COLO829 (cell line): Measurements from ENCODE around the gene UNC13D.

Experiments
- DNase-seq: peaks from one replicate; pipeline ENCODE4 v3.0.0; 2012; ENCODE audit warnings: low spot score

Gene UNC13D

DNA sequence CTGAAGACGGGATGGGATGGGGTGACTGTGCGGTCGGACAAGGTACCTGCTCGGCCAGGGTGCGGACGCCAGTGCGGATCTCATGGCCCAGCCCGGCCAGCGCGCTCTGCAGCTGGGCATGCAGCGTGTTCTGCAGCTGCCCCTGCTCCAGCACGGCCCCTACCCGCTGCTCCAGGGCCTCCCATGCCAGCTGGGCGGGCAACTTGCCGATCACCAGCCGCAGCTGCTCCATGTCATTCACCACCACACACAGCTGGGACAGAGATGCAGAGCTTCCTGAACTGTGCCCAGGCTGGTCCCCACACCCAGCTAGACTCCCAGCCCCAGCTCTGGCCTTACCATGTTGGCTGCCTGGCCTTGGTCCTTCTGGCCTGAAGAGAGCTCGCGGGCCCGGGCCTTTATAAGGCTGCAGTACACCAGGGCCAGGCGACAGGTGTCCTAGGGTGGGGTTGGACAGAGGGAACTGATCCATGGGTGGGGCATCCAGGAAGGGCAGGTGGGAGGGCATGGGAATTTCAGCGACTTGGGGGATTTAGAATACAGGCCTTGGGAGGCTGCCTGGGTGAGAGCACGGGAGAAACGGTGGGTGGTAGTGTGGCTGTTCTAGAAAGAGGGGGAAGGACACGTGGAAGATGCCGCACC, 9.8 kb downstream of the UNC13D start:
- DNase-seq = no peak

DNA sequence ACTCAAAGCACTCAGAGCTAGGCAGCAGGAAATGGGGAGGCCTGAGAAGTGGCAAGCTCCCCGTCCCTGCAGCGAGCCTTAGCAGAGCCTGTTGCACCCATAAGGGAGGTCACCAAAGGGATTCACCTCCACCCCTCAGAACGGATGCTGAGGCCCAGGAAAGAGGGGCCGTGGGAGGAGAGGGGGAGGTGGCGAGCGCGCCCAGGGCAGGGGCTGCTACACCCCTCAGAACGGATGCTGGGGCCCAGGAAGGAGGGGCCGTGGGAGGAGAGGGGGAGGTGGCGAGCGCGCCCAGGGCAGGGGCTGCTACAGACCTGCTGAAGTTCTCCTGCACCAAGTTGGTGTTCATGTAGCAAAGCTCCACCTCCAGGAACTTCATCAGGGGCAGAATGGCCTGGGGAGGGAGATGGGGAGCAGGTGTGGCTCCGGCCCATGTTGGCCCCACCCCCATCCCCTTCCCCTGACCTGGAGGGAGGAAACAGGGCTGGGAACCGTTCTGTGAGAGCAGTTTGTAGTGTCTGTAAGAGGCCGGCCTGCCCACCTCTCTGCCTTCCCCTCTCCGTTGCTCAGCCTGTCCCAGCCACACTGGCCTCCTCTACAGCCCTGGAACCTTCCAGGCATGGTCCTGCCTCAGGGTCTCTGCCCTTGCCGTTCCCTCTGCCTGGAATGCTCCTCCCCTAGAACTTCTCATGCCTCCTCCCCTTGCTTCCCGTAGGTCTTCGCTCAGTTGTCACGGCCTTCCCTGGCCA, 11.4 kb downstream of the UNC13D start:
- DNase-seq = no peak

DNA sequence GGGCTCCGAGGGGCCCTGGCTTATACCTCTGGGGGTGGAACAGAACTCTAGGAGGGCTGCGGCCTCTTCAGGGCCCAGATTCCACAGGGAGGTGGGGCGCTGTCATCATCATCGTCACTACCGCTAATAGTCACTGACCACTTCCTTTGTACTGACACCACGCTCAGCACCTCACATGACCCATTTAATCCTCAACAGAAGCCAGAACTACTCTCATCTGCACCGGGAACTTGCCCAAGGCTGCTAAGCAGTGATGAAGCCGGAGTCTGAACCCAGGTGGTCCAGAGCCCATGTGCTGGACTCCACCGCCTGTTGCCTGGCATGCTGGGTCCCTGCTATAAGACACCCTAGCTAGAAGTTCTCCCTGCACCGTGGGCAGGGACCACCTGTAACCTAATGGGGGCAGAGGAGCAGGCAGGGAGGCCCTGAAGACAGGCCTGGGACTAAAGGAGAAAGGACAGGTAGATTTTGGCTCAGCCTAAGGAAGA, 12.0 kb downstream of the UNC13D start:
- no peak for DNase-seq

DNA sequence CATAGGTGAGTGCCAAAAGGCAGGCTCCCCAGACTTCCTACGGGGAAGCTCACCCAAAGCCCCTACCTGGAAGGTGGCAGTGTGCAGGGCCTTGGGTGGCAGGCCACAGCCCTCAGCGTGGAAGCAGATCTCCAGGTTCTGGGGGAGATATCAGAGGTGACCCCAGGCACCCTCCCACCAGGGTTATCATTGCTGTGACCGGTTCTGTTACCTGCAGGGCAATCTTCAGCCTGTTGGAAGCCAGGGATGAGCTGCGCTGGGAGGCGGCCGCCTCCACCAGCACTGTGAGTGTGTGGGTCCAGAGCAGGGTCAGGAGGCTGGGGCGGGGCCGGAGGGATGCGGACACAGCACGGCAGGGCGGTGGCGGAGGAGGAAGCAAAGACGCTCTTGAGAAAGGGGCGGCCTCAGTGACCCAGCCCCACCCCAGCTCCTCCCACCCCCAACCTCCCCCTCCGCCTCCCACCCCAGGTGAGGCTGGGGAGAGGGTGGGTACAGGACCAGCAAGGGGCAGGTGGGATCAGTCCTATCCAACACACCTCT, 13.1 kb downstream of the UNC13D start:
- no peak for DNase-seq

DNA sequence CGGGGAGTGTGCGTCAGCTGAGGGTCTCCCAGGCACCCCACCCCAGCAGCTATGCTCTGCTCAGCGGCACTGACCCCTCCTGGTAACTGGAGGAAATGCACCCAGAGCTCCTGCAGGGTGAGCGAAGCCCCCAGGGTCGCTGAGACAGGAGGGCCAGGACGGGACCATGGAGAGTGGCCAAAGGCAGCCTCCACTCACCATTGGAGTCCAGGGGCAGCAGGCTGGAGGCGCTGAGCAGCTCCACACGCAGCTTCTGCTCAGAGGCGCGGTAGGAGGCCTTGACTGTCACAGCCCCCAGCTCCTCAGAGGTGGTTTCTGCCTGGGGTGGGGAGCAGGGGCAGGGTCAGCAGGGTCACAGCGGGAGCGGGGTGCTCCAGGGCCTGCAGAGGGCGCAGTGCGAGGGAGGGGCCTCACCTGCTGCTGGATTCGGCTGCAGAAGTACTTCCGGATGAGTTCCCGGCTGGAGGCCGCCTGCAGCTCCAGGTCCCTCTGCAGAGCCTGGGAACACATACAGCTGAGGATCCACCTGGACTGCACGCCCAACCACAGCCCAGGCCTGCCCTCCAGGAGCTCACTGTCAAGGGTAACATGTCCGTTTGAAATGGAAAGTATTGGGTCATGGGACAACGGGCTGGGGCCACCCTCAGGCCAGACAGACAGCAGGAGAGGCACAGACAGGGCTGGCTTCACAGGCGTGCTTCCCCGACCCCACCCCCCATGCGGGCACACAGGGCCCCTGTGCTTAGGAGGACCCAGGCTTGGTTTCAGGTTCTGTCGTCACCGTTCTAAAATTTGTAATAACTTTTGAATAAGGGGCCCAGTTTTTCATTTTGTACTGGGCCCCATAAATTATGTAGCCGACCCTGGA, 13.8 kb downstream of the UNC13D start:
- DNase-seq = no peak

DNA sequence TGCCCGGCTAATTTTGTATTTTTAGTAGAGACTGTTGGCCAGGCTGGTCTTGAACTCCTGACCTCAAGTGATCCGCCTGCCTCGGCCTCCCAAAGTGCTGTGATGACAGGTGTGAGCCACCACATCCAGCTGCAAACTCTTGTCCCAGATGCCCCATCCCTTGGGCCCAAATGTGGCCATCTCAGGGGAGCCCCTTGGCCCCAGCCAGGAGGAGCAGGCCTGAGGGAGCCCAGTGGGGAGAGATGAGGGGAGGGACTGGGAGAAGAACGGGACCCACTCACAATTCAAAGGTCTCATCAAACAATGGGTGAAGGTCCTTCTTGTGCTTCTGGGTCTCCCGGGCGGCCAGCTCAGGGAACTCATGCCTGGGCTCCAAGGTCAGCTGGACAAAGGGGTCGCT, 14.5 kb downstream of the UNC13D start:
- DNase-seq = no peak

DNA sequence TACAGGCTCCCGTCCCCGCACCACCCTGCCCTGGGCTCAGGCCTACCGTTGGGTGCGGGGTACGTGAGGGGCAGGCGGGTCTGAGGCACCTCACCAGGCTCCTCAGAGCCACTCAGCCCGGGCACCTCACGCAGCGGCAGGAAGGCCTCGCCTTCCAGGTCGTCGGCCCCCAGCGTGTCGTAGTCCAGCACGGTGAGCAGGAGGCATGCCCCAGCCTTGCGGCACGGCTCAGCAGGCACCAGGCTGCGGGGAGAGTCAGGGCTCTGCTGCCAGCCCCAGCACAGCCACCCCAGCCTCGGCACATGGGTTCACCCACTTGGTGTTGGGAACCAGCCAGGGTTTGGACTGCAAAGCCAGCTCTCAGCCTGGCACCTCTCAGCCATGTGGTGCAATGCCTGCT, 15.5 kb downstream of the UNC13D start:
- no peak for DNase-seq

DNA sequence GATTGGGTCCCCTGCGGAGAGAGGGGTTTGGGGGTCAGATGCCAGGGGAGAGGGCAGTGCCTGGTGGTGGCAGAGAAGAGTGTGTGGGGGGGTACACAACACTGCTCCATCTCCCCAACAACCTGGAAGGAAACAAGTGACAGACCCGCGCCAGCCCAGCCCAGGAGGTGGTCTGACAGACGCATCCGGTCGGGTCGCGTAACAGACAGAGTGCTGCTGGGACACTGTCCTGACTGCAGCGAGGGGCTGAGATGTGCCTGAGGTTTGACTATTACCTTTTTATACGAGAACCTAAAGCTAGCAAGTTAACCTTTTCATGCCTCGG, 16.2 kb downstream of the UNC13D start:
- DNase-seq = no peak

DNA sequence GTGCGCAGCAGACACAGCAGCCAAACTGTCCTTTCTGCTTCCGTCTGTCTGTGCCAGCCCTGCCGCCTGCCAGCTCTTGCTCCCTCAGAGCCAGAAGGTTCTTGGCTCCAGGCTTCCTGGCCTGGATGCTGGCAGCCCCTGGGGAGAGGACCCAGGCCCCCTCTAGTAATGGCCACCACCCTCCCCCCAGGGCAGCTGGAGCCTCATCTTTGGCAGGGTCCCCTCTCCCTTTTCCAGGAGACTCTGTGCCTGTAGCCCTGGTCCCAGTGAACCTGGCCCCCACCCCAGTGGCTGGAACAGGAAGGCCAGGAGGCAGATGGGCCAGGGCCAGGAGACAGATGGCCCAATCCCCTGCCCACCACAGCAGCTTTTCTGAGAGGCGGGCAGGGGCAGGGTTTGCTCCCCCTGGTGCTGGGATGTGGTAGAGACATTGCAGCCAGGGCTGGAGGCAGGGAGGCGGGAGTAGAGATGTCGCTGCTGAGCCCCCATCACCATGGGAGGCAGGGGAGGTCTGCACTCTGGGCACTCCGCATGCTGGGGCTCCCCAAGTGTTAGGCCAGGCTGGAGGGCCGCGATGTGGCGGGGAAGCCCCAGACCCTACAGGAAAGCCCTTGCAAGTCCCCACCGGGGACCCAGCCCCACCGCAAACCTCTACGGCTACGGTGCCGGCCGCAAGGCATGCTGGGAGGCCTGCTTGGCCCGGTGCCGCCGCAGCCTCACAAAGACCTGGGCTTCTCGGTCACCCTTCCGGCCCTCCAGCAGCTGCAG, 16.7 kb downstream of the UNC13D start:
- DNase-seq = no peak

DNA sequence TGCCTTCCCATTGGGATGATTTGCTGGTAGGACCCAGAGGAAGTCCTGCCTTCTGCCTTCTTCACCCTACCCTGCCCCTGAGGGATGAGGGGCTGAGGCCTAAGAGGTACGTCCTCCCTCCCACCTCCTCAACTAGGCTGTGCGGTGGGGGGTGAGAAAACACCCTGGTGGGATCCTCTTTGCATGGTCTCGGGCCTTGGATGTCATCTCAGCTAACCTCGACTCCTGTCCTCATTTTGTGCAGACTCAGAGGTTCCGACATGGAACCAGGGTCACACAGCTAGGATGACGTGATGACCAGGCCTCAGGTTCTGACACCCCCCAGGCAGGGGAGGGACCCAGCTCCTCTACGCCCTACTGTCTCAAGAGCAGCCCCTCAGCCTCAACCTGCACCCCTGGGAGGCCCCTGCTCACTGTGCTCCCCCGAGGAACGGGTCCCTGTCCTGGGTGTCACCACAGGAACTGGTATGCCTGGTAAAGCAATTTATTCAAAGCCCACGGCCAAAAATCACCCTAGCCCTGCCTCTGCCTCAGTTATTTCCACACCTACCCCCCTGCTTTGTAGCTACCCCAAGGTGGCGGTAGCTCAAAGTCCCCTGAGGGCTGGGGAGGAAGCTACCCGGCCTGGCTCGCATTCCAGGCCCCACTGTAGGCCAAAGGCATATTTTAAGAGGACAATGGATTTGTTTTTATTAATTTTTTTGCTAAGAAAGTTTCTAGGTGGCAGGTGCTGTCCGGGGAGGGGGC, 17.5 kb downstream of the UNC13D start:
- DNase-seq = no peak

DNA sequence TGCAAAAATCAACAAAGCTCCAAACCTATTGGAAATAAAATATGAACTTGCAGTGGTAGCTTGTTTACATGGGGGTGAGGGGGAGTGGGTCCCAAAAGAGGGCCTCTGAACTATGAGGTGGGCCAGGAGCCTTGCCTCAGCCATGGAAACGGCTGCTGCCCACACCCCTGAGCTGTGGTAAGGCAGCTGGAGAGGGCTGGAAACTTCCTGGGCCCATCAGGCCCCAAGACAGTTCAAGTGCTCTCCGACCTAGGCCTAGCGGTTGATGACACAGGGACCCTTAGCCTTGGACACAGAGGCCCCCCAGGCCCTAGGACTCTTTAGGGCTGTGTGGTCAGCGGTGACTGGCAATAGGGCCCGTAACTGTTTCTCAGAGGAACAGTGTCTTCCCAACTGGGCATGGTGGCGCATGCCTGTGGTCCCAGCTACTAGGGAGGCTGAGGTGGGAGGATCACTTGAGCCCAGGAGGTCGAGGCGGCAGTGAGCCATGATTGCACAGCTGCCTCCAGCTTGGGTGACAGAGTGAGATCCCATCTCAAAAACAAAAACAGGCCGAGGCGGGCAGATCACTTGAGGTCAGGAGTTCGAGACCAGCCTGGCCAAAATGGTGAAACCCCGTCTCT, 18.3 kb downstream of the UNC13D start:
- no peak for DNase-seq

DNA sequence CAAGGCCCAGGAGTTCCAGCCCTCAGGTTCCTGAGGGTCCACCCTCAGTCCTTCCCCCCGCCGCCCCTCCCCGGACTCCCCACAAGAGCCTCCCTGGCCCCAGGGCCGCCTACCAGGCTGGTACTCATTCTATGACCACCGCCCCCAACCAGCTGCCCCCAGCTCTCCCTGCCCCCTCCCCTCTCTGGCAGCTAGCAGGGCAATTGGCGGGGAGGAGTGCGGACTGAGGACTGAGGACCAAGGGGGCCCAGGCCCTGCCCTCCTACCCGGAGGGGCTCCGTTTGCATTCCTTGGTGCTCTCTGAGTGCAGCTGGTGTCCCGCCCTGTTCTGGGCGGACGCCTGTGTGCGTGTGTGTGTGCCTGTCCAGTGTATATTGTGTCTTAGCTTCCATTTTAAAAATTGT, 19.1 kb downstream of the UNC13D start:
- no peak for DNase-seq

DNA sequence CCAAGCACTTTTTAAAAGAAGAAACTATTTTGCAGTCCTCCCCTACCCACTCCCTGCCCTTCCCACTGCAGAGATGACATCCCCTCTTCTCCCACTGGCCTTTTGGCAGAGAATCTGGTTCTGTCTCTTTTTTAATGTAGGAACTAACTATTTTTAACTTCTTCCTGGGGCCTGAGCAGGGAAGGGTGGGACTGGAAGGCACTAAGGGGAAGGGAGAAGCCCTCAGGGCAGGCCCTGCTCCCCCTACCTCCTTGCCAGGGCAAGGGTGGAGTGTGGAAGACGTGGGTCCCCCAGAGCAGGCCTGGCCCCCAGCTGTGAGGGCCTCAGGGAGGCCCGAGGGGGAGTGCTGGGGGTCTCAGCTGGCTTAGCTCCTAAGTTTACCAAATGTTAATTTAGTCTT, 19.5 kb downstream of the UNC13D start:
- no peak for DNase-seq

DNA sequence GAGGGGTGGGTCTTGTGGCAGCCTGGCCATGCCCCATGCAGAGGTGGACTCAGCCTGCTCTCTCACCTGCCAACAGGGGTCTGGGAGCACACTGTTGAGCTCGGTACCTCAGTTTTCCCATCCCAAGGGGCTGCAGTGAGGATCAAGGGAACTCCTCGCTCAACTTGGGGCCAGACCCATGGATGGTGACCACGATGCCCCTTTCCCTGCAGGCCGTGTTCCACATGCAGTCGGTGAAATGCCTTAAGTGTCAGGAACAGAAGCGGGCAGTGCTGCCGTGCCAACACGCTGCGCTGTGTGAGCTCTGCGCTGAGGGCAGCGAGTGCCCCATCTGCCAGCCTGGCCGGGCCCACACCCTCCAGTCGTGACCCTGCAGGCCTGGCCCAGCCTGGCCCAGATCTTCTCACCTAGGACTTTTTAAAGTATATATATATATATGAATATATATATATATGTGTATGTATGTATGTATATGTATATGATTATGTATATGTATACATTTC, 20.1 kb downstream of the UNC13D start:
- no peak for DNase-seq

DNA sequence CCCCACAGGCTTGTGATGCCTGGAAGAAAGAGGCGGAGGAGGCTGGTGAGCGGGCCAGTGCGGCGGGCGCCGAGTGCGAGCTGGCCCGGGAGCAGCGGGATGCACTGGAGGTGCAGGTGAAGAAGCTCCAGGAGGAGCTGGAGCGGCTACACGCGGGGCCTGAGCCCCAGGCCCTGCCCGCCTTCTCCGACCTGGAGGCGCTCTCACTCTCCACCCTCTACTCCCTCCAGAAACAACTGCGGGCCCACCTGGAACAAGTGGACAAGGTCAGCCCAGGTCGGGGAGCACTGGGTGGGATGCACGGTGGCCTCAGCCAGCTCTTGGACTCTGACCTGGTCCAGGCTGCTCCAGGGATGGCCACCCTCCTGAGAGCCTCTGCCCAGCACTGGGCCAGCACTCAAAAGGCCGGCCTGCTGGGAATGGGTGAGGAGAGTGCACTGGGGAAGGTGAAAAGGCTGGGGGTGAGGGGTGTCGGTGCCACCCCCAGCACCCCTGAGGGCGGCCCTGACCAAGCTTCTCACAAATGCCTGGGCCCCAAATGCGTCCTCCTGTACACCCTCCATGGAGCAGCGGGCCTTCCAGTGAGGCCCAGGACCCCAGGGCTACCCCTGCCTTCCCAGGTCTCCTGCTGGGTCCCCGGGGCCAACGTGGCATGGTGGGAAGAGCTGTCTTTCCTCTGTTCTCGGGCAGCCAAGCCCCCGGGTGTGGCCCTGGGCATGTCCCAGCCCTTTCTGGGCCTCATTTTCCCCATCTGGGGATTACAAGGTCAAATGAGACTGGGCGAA, 20.8 kb downstream of the UNC13D start:
- no peak for DNase-seq

DNA sequence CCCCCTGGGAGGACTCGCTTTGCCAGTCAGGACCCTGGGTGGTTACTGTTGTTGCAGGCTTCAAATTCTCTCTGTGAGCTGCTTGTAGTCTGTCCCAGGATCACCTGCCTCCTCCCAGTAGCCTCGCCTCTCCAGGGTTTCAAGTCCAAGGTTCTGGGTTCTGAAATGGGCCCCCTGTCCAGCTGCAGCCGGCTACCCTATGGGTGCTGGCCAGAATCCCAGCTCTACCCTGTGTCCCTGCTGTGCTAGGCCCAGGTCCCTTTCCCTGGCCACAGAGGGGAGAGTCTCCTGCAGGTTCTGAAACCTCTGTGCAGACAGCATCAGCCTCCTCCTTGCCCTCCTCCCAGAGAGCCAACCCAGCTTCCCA, 21.4 kb downstream of the UNC13D start:
- no peak for DNase-seq

DNA sequence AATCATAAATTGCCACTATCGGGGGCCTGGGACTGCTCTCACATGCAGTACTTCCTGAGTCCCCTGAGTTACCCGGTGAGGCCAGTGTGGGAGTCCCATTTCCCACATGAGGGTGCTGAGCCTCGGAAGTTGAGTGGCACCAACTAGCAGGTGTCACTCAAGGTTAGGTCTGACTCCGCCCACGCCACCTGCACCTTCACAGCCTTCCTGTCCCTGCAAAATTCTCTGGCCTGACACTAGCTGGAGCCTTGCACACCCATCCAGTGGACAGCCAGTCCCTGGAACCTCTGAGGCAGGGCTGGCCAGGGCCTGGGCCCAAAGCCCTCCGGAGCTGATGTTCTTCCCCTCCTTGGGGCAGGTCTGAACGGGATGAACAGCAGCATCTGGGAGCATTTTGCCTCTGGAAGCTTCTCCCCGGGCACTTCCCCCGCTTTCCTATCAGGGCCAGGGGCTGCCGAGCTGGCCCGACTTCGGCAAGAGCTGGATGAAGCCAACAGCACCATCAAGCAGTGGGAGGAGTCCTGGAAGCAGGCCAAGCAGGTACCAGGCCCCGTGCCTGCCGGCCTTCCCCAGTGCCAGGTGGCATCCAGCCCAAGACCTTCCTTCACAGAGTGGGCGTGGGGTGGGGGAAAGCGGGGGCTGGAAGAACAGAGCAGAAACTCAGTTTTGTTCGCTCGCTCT, 21.9 kb downstream of the UNC13D start:
- DNase-seq = no peak

DNA sequence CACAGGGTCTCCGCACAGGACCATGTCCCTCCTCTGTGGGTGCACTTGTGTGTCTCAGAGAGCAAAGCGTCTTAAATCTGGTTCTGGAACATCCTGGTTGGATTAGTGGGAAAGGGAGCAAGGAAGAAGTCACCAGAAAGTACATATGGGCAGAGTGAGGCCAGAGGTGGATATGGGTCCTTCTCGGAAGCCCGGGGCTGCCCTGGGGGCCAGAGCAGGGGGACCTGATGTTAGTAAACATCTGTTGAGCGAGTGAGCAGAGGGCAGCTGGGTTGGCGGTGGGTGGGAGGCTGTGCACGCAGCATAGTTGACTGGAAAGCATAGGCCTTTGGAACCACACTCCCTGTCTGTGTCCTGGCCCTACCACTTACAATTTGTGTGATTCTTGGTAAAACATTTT, 22.7 kb downstream of the UNC13D start:
- DNase-seq = no peak
